Activated B cell treated with CpG ODN at 0.5 μM for 24 hours (primary cell): ENCODE data around the gene GPR137B. TPM values are rescaled to one million over a fixed set of nuclear protein-coding genes. Genes with fewer than 3 reads are reported as not detected.

Source experiments
- ATAC-seq: fragments of 200-7000 bp; cut with Tn5 transposase; one replicate; pipeline ENCODE4 v1.10.0; 2021; ENCODE audit warnings: low read depth, mild to moderate bottlenecking, moderate library complexity
- CTCF ChIA-PET: fragments of 350-600 bp; sonication (Branson Sonifier 250); formaldehyde crosslinking; loops from one replicate; lab custom pipeline; 2021; ENCODE audit warnings: antibody characterized with exemption; lab: Charles Lee
- POLR2A ChIA-PET: fragments of 350-600 bp; sonication (Branson Sonifier 250); formaldehyde crosslinking; loops from one replicate; lab custom pipeline; 2021; ENCODE audit warnings: antibody characterized with exemption; lab: Charles Lee
- DNase-seq: peaks from one replicate; pipeline ENCODE4 v3.0.0; 2022
- H3K27ac Mint-ChIP-seq: one replicate; pipeline ENCODE4 v1.8.0; 2020; ENCODE audit warnings: mixed read lengths
- H3K27me3 Mint-ChIP-seq: one replicate; pipeline ENCODE4 v1.8.0; 2021; ENCODE audit warnings: mixed read lengths
- H3K36me3 Mint-ChIP-seq: one replicate; pipeline ENCODE4 v1.8.0; 2021; ENCODE audit warnings: low read depth, mixed read lengths
- H3K4me1 Mint-ChIP-seq: one replicate; pipeline ENCODE4 v1.8.0; 2021; ENCODE audit warnings: mixed read lengths
- H3K4me3 Mint-ChIP-seq: one replicate; pipeline ENCODE4 v1.8.0; 2020; ENCODE audit warnings: mild to moderate bottlenecking, mixed read lengths
- H3K9me3 Mint-ChIP-seq: one replicate; pipeline ENCODE4 v1.8.0; 2020; ENCODE audit warnings: mixed read lengths
- CTCF ChIP-seq: fragments of 200-600 bp; IDR thresholded peaks from one replicate; pipeline ENCODE4 v1.8.0; 2022; ENCODE audit warnings: antibody characterized with exemption, mild to moderate bottlenecking
- intact Hi-C: fragments of 100-400 bp; cut with micrococcal nuclease; formaldehyde crosslinking; loops from one replicate; pipeline ENCODE4 v1.15.1; 2024
- total RNA-seq: library from RNA; stranded (reverse); gene quantifications from 2 replicates; pipeline ENCODE4 v1.2.3, GENCODE V29; 2022

GPR137B gene
- total RNA-seq, 1 donor from 2014 or later = 11.8 TPM

GRCh38 chr1:236139495-236139894, 2.8 kb upstream of the GPR137B start:
- ATAC-seq = no peak
- H3K4me3 Mint-ChIP-seq = no peak overlapping the region

GRCh38 chr1:236140705-236141446, 1.5 kb upstream of the GPR137B start:
- POLR2A ChIA-PET = interaction anchor here (0.6 kb wide), 2 partner anchors 74 to 177 kb away, joined by 3 to 5 read pairs; no protein-coding TSS in a partner anchor
- no peak overlapping the region for H3K27ac Mint-ChIP-seq
- no peak for DNase-seq
- intact Hi-C loops = loop anchor here (5.0 to 10.0 kb wide), 3 partner anchors 74 to 1536 kb away; partner anchors contain the start of gene NID1
- TF ChIP-seq CTCF = no peak
- peak overlapping the region; percentile 82 for H3K4me3 Mint-ChIP-seq
- H3K36me3 Mint-ChIP-seq = peaks cover 3% of the 10 kb centered on the region
- H3K27me3 Mint-ChIP-seq = peaks cover 29% of the 10 kb centered on the region
- no peaks in the 10 kb centered on the region for H3K9me3 Mint-ChIP-seq
- ATAC-seq = no peak
- peaks cover 29% of the 10 kb centered on the region for H3K4me1 Mint-ChIP-seq
- CTCF ChIA-PET = no interaction called here

More at GRCh38 chr1:236139495-236139894, 2.8 kb upstream of the GPR137B start:
- H3K4me1 Mint-ChIP-seq = peaks cover 21% of the 10 kb centered on the region
- no peak overlapping the region for H3K27ac Mint-ChIP-seq
- intact Hi-C loops = no loop called here
- no peak for TF ChIP-seq CTCF
- ChIA-PET CTCF (no interaction called here), POLR2A (no interaction called here)
- peaks cover 3% of the 10 kb centered on the region for H3K36me3 Mint-ChIP-seq
- DNase-seq = no peak
- no peaks in the 10 kb centered on the region for H3K9me3 Mint-ChIP-seq
- peaks cover 38% of the 10 kb centered on the region for H3K27me3 Mint-ChIP-seq

GRCh38 chr1:236141447-236142252, 689 bp upstream of the GPR137B start:
- H3K27ac Mint-ChIP-seq = no peak overlapping the region
- POLR2A ChIA-PET = interaction anchor here (0.6 to 3.9 kb wide), 4 partner anchors 14 to 178 kb away, joined by 3 to 33 read pairs (median 7); partner anchors contain the start of gene ERO1B
- H3K36me3 Mint-ChIP-seq = peaks cover 6% of the 10 kb centered on the region

GRCh38 chr1:236143104-236143948, 987 bp downstream of the GPR137B start:
- CTCF ChIA-PET = interaction anchor here (0.6 kb wide), 1 partner anchor 142 kb away, joined by 4 read pairs; no protein-coding TSS in a partner anchor
- peak overlapping the region; percentile 89 for H3K27ac Mint-ChIP-seq
- intact Hi-C loops = loop anchor here (1.0 to 10.0 kb wide), 6 partner anchors 74 to 1539 kb away; partner anchors contain the start of genes MTR and NID1

More at GRCh38 chr1:236141447-236142252, 689 bp upstream of the GPR137B start:
- ATAC-seq (no peak), DNase-seq (peak; percentile 33)
- no peak for TF ChIP-seq CTCF
- Mint-ChIP-seq H3K27me3 (peaks cover 29% of the 10 kb centered on the region), H3K4me1 (peaks cover 29% of the 10 kb centered on the region), H3K9me3 (no peaks in the 10 kb centered on the region), H3K4me3 (peak overlapping the region; percentile 82)
- intact Hi-C loops = loop anchor here (1.0 to 10.0 kb wide), 6 partner anchors 15 to 1537 kb away; partner anchors contain the start of genes MTR and NID1
- CTCF ChIA-PET = no interaction called here

More at GRCh38 chr1:236143104-236143948, 987 bp downstream of the GPR137B start:
- peaks cover 6% of the 10 kb centered on the region for H3K36me3 Mint-ChIP-seq
- H3K9me3 Mint-ChIP-seq = no peaks in the 10 kb centered on the region
- TF ChIP-seq CTCF = no peak
- POLR2A ChIA-PET = interaction anchor here (1.1 to 3.9 kb wide), 3 partner anchors 12 to 138 kb away, joined by 4 to 33 read pairs (median 9); partner anchors contain the start of gene ERO1B
- peak overlapping the region; percentile 96 for H3K4me3 Mint-ChIP-seq
- no peak for DNase-seq
- peaks cover 29% of the 10 kb centered on the region for H3K4me1 Mint-ChIP-seq
- H3K27me3 Mint-ChIP-seq = peaks cover 33% of the 10 kb centered on the region
- ATAC-seq = peak; percentile 19
